ENCODE measurements around the gene POLR1H. TPM values are rescaled to one million over a fixed set of nuclear protein-coding genes. Genes with fewer than 3 reads are reported as not detected.
A peak's percentile ranks its signal among the peaks of the same experiment; 100 is the strongest.

The POLR1H gene
- total RNA-seq, 2 donors from 2014 or later = 33.2 to 38.4 TPM

DNA sequence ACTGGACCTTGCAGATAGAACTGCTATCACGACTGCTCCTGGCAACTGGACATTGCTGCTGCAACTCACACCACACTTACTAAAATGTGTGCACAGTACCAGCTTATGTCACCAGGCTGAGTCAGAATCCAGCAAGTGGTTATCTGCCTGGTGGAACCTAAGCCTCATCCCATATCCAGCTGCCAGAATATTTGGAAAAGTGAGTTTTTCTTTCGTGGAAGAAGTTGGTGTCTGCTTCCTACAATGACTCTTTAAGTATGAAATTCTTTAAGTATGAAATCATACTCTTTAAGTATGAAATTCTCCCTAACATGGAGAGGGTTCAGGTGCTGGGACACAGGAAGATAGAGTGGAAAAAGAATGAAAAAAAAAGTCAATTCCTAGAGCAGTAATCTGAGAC is 16.4 kb upstream of the POLR1H start:
- Histone ChIP-seq H3K9ac (ENCODE audit: low read depth in 2 of 2, low read length in 2 of 2) (no peak overlapping the region), H3K27me3 (no peaks in the 10 kb centered on the region), H3K36me3 (no peaks in the 10 kb centered on the region), H3K9me3 (no peaks in the 10 kb centered on the region), H3K27ac (no peak overlapping the region), H3K4me1 (no peaks in the 10 kb centered on the region), H3K4me3 (no peak overlapping the region)
- no peak for DNase-seq
- TF ChIP-seq, protein P1, sequence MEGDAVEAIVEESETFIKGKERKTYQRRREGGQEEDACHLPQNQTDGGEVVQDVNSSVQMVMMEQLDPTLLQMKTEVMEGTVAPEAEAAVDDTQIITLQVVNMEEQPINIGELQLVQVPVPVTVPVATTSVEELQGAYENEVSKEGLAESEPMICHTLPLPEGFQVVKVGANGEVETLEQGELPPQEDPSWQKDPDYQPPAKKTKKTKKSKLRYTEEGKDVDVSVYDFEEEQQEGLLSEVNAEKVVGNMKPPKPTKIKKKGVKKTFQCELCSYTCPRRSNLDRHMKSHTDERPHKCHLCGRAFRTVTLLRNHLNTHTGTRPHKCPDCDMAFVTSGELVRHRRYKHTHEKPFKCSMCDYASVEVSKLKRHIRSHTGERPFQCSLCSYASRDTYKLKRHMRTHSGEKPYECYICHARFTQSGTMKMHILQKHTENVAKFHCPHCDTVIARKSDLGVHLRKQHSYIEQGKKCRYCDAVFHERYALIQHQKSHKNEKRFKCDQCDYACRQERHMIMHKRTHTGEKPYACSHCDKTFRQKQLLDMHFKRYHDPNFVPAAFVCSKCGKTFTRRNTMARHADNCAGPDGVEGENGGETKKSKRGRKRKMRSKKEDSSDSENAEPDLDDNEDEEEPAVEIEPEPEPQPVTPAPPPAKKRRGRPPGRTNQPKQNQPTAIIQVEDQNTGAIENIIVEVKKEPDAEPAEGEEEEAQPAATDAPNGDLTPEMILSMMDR (IDR thresholded peaks at IDR 0.05) = no peak
- intact Hi-C loops (cut with DNase I) = no loop called here

DNA sequence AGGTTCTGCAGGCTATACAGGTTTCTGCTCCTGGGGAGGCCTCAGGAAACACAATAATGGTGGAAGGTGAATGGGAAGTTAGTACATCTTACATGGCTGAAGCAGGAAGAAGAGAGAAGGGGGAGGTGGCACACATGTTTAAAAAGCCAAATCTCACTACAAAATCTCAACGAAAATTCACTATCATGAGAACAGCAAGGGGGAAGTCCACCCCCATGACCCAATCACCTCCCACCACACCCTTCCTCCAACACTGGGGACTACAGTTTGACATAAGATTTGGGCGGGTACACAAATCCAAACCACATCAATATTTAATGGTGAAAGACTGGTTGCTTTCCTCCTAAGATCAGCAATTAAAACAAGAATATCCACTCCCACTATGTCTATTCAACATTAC is 13.8 kb upstream of the POLR1H start:
- no peak for DNase-seq
- Histone ChIP-seq H3K27ac (no peak overlapping the region), H3K4me1 (no peaks in the 10 kb centered on the region), H3K4me3 (no peak overlapping the region), H3K9me3 (no peaks in the 10 kb centered on the region), H3K27me3 (no peaks in the 10 kb centered on the region), H3K36me3 (no peaks in the 10 kb centered on the region), H3K9ac (ENCODE audit: low read depth in 2 of 2, low read length in 2 of 2) (no peak overlapping the region)
- TF ChIP-seq, protein P1 (IDR thresholded peaks at IDR 0.05) = no peak
- intact Hi-C loops (cut with DNase I) = no loop called here

DNA sequence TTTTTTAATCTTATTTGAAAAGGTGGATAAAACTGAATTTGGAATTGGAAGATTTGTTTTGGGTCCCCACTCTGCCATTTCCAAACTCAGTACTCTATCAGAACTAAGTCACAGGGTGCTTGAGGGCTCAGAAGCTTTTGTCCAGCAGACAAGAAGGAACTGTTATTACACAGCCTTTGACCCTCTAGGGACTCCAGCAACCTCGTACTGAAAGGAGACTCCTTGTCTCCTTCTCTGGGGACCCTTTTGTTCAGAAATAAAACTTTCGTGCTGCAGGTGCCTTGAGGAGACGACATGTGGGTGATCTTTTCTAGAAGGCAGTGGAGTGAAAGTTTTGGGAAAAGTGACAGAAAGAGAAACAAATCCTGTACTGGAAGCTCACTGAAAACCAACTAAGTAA is 7.4 kb upstream of the POLR1H start:
- H3K9ac ChIP-seq (ENCODE audit: low read depth in 2 of 2, low read length in 2 of 2) = no peak overlapping the region
- H3K9me3 ChIP-seq = no peaks in the 10 kb centered on the region
- no peaks in the 10 kb centered on the region for H3K27me3 ChIP-seq
- H3K4me1 ChIP-seq = no peaks in the 10 kb centered on the region
- intact Hi-C loops (cut with DNase I) = no loop called here
- H3K4me3 ChIP-seq = no peak overlapping the region
- H3K27ac ChIP-seq = no peak overlapping the region
- TF ChIP-seq, protein P1 (IDR thresholded peaks at IDR 0.05) = no peak
- H3K36me3 ChIP-seq = no peaks in the 10 kb centered on the region
- DNase-seq = no peak

DNA sequence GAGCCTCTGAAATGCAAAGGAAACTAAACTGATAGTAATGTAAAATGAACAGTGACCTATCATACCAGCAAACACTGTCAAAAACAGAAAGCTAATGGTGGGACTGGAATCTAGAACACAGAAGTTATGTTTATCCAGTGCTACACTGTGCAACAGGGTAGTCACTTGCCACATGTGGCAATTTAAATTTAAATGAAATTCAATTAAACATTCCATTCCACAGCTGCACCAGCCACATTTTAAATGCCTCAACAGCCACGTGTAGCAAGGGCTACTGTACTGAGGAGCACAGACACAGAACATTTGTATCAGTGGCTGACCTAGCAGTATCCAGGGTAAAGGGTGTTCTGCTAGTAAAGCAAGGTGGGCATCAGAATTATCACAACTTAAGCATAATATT is 5.6 kb upstream of the POLR1H start:
- DNase-seq = no peak
- Histone ChIP-seq H3K4me1 (peaks cover 7% of the 10 kb centered on the region), H3K27me3 (no peaks in the 10 kb centered on the region), H3K4me3 (no peak overlapping the region), H3K27ac (no peak overlapping the region), H3K36me3 (no peaks in the 10 kb centered on the region), H3K9ac (ENCODE audit: low read depth in 2 of 2, low read length in 2 of 2) (no peak overlapping the region), H3K9me3 (no peaks in the 10 kb centered on the region)
- TF ChIP-seq, protein P1 (IDR thresholded peaks at IDR 0.05) = no peak
- intact Hi-C loops (cut with DNase I) = no loop called here

DNA sequence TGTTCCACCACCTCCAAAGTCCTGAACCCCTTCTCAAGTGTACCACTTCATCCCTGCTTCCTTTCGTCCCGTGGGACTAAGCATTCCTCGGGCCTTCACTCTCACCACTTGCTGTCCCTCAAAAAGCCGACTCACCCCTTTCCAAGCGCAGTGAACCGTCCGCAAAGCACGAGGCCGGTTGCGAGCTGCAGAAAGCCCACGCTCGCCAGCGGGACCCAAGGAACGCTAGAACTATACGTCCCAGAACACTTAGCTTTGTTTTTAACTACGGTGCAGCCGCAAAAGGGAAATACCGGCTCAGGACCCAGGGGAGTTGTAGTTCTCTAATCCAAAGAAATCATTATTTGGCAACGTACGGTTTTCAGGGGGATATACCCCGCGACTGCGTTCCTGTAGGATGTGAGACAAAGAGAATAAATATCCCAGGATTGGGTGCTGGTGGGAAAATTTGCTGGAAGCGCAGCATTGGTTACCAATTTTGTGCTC is 416 bp upstream of the POLR1H start:
- intact Hi-C loops (cut with DNase I) = no loop called here
- no peaks in the 10 kb centered on the region for H3K36me3 ChIP-seq
- H3K4me3 ChIP-seq = peak overlapping the region; percentile 66
- TF ChIP-seq, protein P1 (IDR thresholded peaks at IDR 0.05) = no peak
- peak; percentile 45 for DNase-seq
- H3K9me3 ChIP-seq = no peaks in the 10 kb centered on the region
- H3K27ac ChIP-seq = peak overlapping the region; percentile 83
- H3K4me1 ChIP-seq = peaks cover 7% of the 10 kb centered on the region
- H3K9ac ChIP-seq (ENCODE audit: low read depth in 2 of 2, low read length in 2 of 2) = peak overlapping the region; percentile 69 to 94
- no peaks in the 10 kb centered on the region for H3K27me3 ChIP-seq
